Ishikawa (cell line): Measurements from ENCODE around the gene LPIN2.

ENCODE experiments used
- CEBPB ChIP-seq: IDR thresholded peaks from 2 replicates; pipeline ENCODE4 v1.6.1; 2012
- CREB1 ChIP-seq: IDR thresholded peaks from 2 replicates; pipeline ENCODE4 v1.6.1; 2012; ENCODE audit warnings: low read depth
- EGR1 ChIP-seq: IDR thresholded peaks from 2 replicates; pipeline ENCODE4 v1.6.1; 2012
- EP300 ChIP-seq: IDR thresholded peaks from 2 replicates; pipeline ENCODE4 v1.6.1; 2012; ENCODE audit warnings: borderline replicate concordance
- FOXM1 ChIP-seq: IDR thresholded peaks from 2 replicates; pipeline ENCODE4 v1.6.1; 2012; ENCODE audit warnings: low read depth, borderline replicate concordance
- NFIC ChIP-seq: IDR thresholded peaks from 2 replicates; pipeline ENCODE4 v1.6.1; 2012
- RAD21 ChIP-seq: IDR thresholded peaks from 2 replicates; pipeline ENCODE4 v1.6.1; 2012; ENCODE audit warnings: low read depth
- TAF1 ChIP-seq: IDR thresholded peaks from 2 replicates; pipeline ENCODE4 v1.6.1; 2012; ENCODE audit warnings: low read depth, mild to moderate bottlenecking
- TCF12 ChIP-seq: IDR thresholded peaks from 2 replicates; pipeline ENCODE4 v1.6.1; 2012; ENCODE audit warnings: low read depth
- TEAD4 ChIP-seq: IDR thresholded peaks from 2 replicates; pipeline ENCODE4 v1.6.1; 2012
- YY1 ChIP-seq: IDR thresholded peaks from 2 replicates; pipeline ENCODE4 v1.6.1; 2012; ENCODE audit warnings: low read depth
- ZBTB7A ChIP-seq: IDR thresholded peaks from 2 replicates; pipeline ENCODE4 v1.6.1; 2012; ENCODE audit warnings: low read depth
- TF ChIP-seq, protein P1 (sequence below): IDR thresholded peaks from 2 replicates; pipeline ENCODE4 v1.6.1; 2012
- TF ChIP-seq, protein P2 (sequence below): IDR thresholded peaks from 2 replicates; pipeline ENCODE4 v1.6.1; 2012
- TF ChIP-seq, protein P3 (sequence below): IDR thresholded peaks from 2 replicates; pipeline ENCODE4 v1.6.1; 2012; ENCODE audit warnings: low read depth, mild to moderate bottlenecking

The LPIN2 gene

DNA sequence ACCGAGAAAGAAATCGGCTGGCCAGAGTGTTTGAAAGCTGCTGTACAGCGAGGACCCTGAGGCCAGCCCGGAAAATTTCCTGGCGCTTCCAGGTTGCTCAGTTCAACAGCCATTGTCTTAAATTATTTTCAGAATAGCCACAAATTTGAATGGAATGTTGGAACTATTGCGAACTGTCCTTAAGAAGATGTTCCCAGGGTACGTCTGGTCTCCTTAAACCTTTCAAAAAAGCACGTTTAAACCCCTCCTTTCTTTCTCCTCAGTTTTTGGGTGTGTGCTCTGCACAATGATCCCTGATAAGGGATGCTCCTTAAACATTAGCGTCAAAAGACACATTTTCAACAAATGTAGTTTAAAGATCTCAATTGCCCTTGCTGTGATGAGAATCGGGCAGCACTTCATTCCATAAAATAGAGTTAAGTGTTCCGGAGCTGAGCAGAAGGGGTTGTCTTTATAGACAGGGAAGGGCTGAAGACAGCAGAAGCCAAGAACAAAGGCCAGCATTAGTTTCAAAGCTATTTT is 14.5 kb upstream of the LPIN2 start:
- TF ChIP-seq, protein P1, sequence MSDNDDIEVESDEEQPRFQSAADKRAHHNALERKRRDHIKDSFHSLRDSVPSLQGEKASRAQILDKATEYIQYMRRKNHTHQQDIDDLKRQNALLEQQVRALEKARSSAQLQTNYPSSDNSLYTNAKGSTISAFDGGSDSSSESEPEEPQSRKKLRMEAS: no peak
- TF ChIP-seq TEAD4: no peak
- TF ChIP-seq, protein P2, sequence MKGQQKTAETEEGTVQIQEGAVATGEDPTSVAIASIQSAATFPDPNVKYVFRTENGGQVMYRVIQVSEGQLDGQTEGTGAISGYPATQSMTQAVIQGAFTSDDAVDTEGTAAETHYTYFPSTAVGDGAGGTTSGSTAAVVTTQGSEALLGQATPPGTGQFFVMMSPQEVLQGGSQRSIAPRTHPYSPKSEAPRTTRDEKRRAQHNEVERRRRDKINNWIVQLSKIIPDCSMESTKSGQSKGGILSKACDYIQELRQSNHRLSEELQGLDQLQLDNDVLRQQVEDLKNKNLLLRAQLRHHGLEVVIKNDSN: no peak

DNA sequence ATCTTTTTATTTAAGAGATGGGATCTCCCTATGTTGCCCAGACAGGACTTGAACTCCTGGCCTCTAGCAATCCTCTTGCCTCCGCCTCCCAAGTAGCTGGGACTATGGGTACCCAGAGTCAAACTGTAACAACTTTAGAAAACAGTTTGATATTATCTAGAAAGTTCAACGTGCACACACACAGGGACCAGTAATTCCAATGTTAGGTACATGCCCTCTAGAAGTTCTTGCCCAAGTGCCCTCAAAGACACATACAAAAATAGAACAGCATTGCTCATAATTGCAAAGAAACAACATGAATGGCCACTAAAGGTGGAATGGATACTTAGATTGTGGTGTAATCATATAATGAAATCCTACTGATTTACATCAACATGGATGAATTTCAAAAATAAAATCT is 12.6 kb upstream of the LPIN2 start:
- TF ChIP-seq, protein P2: no peak
- TF ChIP-seq ZBTB7A (no peak), EP300 (no peak), NFIC (no peak), CEBPB (no peak)

DNA sequence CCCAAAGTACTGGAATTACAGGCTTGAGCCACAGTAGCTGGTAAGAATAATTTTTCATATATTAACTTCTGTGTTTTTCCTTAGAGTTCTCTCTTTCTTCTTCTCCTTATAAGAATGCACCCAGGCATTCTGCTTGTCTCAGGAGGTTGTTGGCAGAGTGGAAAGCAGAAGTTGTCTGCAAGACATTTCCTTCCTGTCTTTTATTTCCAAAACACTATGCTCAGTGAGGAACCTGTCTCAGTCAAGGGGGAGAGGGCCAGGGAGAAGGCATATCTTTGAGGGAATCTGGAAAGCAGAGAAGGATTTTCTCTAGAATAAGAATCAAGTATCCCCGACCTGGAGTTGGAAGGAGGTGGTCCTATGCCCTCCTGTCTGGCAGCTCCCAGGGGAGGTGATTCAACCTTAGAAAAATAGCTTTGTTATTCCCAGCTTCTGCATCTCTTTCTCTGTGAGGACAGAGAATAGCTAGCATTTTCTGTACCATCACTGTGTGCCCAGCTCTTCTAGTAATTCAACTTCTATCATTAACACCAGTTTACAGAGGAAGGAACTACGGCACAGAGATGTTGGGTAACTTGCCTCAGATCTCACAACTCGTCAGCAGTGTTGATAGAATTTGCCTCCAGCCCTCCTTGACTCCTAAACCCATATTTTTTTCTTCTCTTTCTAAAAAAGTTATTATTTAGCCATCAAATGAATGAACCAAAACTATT is 3.8 kb upstream of the LPIN2 start:
- TF ChIP-seq EP300 (no peak), CEBPB (no peak), EGR1 (no peak), ZBTB7A (no peak), TEAD4 (no peak), FOXM1 (no peak), YY1 (no peak), RAD21 (no peak), CREB1 (no peak), TAF1 (no peak), NFIC (no peak), TCF12 (no peak)
- TF ChIP-seq, protein P1: no peak
- TF ChIP-seq, protein P3, sequence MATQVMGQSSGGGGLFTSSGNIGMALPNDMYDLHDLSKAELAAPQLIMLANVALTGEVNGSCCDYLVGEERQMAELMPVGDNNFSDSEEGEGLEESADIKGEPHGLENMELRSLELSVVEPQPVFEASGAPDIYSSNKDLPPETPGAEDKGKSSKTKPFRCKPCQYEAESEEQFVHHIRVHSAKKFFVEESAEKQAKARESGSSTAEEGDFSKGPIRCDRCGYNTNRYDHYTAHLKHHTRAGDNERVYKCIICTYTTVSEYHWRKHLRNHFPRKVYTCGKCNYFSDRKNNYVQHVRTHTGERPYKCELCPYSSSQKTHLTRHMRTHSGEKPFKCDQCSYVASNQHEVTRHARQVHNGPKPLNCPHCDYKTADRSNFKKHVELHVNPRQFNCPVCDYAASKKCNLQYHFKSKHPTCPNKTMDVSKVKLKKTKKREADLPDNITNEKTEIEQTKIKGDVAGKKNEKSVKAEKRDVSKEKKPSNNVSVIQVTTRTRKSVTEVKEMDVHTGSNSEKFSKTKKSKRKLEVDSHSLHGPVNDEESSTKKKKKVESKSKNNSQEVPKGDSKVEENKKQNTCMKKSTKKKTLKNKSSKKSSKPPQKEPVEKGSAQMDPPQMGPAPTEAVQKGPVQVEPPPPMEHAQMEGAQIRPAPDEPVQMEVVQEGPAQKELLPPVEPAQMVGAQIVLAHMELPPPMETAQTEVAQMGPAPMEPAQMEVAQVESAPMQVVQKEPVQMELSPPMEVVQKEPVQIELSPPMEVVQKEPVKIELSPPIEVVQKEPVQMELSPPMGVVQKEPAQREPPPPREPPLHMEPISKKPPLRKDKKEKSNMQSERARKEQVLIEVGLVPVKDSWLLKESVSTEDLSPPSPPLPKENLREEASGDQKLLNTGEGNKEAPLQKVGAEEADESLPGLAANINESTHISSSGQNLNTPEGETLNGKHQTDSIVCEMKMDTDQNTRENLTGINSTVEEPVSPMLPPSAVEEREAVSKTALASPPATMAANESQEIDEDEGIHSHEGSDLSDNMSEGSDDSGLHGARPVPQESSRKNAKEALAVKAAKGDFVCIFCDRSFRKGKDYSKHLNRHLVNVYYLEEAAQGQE: no peak
- TF ChIP-seq, protein P2: no peak

DNA sequence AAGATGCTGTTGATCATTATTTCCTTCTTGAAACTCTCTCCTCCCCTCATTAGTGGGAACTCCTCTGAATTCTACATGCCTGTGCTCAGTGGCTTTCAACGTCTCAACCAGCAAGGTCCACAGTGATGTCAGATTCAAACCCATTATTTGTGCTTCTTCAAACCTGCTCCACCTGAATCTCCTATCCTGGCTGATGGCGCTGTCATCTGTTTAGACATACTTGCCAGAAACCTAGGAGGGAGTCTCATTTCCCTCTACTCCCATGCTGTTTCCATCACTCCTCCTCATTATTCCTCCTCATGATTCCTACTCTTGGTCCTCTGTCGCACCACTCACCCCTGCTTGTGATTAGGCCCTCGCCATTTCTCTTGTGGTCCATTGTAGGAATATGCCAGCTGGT is 2.9 kb upstream of the LPIN2 start:
- TF ChIP-seq, protein P2: no peak
- TF ChIP-seq YY1: no peak
- TF ChIP-seq NFIC: no peak
- TF ChIP-seq EP300: no peak
- TF ChIP-seq, protein P3: no peak
- TF ChIP-seq TCF12: no peak

DNA sequence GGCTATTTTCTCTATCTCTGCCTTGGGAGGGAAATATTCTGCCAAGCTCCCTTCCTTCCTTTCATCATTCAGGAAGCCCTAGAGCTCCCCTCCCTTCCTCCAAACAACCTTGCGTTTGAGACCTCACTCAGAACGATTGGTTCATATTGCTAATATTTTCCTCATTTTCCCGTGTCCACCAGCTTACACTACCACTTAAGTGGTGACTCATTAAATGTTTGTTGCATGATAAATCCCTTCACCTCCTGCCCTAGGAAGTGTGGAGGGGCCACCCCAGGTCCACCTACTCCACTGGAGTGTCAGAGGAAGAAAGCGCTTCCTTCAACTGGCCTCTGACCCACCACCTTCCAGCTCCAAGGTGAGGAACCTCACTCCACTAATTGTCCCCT is 2.3 kb upstream of the LPIN2 start:
- TF ChIP-seq, protein P3: no peak
- TF ChIP-seq EP300 (no peak), NFIC (no peak), EGR1 (no peak), ZBTB7A (no peak), CREB1 (no peak), FOXM1 (no peak), TEAD4 (no peak), YY1 (no peak), RAD21 (no peak), TAF1 (no peak)
- TF ChIP-seq, protein P1: no peak
- TF ChIP-seq, protein P2: no peak
